Measurements from ENCODE around the gene FNBP1.

DNA sequence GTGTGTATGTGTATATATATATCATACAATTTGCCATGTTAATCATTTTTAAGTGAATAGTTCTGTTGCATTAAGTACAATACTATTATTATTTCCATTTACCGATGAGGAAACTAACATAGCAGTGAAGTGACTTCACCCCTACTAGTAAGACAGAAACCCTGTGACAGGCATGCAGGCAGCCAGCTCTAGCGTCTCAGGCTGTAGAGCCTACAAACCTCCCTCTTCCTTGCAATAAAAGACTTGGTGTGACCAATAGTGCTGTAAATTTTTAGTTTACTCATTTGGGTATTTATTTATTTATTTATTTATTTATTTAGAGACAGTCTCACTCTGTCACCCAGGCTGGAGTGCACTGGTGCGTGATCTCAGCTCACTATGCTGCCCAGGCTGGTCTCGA lies 24.7 kb downstream of the FNBP1 start:
- TF ChIP-seq CTCF (IDR thresholded peaks at IDR 0.05 in 4 of 5, conservative IDR thresholded peaks at IDR 0.05 in 1 of 5) (no peak), POLR2A (IDR thresholded peaks at IDR 0.05) (no peak)
